Endothelial cell of coronary artery (primary cell): ENCODE data around the gene PKD1. TPM values are rescaled to one million over a fixed set of nuclear protein-coding genes. Genes with fewer than 3 reads are reported as not detected.

ENCODE experiments used
- total RNA-seq: library from RNA; depleted of rRNA; stranded (reverse); fragments of >200 nt; gene quantifications from 2 replicates; pipeline ENCODE4 v1.2.3, GENCODE V29; 2014

The PKD1 gene
- 38.1 and 102 TPM in 2 replicates for total RNA-seq

DNA sequence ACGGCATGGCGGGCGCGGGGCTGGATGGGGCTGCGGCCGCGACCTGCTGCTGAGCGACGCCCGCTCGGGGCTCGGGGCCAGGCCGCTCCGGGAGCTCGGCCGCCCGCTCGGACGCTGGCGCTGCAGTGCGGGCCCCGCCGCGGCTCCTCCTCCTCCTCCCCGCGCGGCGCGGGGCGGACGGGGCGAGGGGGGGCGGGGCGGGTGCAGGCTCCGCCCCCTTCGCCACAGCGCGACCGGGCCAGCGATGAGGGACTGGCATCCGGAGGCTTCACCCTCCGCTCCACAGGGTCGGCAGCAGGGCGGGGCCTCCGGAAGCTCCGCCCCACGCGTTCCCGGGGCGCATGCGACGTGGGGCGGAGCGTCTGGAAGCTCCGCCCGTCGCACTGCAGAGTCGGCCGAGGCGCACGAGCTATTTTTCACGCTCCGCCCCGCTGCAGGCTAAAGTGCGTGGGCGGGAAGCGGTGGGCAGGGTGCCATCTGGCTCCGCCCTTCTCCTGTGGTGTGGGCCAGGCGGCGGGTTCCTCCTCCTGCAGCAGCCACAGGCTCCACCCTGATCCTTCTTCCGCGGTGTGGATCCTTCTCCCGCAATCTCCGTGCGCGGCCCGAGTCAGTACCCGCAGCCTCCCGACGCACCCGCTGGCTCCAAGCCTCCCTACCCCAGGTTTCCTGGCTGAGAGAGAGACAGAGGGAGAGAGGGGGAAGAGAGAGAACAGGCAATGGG, at the start of gene PKD1:
Gene PKD1 (minus strand): TSS at position 129 of the 721 bp plus-strand sequence. CDS start 209 bp downstream, outside the sequence.

DNA sequence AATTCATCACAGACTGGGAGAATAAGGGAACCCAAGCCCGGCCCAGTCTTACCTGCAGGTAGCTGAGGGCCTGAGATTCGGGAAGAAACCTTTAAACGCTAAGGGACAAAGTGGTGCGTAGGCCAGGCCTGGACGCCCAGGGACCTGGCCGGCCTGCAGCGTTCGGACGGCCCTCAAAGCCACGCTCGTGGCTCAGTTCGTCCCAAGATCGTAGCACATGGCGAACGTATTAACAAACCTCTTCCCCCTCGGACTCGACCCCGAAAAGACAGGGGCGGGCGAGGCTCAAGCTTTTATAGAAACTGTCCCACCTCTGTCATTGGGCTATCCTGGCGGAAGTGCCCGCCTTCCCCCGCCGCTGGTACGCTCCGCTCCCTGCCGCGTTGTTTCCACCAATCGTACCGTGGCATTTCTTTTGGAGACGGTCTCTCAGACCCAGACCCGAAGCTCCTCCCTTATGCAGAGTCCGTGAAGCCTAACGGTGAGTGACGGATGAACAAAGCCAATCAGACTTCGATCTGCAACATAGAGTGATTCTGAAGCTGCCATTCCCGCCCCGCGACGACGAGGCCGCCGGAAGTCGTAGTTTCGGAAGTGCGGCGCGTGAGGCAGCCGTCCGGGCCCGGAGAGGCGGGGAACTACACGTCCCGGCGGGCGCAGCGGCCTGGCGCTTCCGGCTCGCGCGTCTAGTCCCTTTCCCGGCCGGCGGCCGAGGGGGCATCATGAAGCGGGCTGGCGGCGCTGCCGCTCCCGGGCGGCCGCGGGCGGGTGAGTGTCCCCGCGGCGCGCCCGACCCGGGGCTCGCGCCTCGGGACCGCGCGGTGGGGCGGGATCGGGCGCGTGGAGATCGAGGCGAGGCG, 19.6 kb upstream of the PKD1 start, which contains the start of gene TRAF7:
Gene TRAF7 (plus strand): TSS at position 692 of the 860 bp plus-strand sequence. CDS start 8,139 bp downstream, outside the sequence.

GRCh38 chr16:2147981-2148671, 12.4 kb upstream of the PKD1 start, which contains the start of gene RAB26:
Gene RAB26, plus strand, starts transcription at chr16:2148625. Its CDS starts 159 bp downstream, at chr16:2148784.

GRCh38 chr16:2047330-2048115, 88.2 kb downstream of the PKD1 start, which contains the start of the genes NTHL1 and TSC2:
Gene NTHL1, minus strand, starts transcription at chr16:2047834. Its CDS starts 11 bp downstream, at chr16:2047823.
Gene TSC2, plus strand, starts transcription at chr16:2047985. Its CDS starts 631 bp downstream, at chr16:2048616.

Other genes starting within 250 kb of the PKD1 start
- gene HS3ST6, start 217.5 kb downstream of the PKD1 start, total RNA-seq, result not detected in 2 replicates
- 5.8 and 8.2 TPM in 2 replicates for gene MSRB1, start 192.7 kb downstream of the PKD1 start, total RNA-seq
- not detected in 2 replicates for gene RPL3L, start 181.2 kb downstream of the PKD1 start, total RNA-seq
- 149 and 206 TPM in 2 replicates for gene NDUFB10, start 176.4 kb downstream of the PKD1 start, total RNA-seq
- 3,397 and 3,624 TPM in 2 replicates for gene RPS2, start 171.1 kb downstream of the PKD1 start, total RNA-seq
- not detected in 2 replicates for gene RNF151, start 169.0 kb downstream of the PKD1 start, total RNA-seq
- gene TBL3, start 163.8 kb downstream of the PKD1 start, total RNA-seq, result 45.6 and 49.4 TPM in 2 replicates
- not detected in 2 replicates for gene NOXO1, start 154.4 kb downstream of the PKD1 start, total RNA-seq
- 12.8 and 14.6 TPM in 2 replicates for gene GFER, start 151.7 kb downstream of the PKD1 start, total RNA-seq
- 2.0 and 2.9 TPM in 2 replicates for gene SYNGR3, start 145.9 kb downstream of the PKD1 start, total RNA-seq
- gene ZNF598, start 126.1 kb downstream of the PKD1 start, total RNA-seq, result 17.7 and 23.6 TPM in 2 replicates
- 0.18 and 0.38 TPM in 2 replicates for gene NPW, start 116.1 kb downstream of the PKD1 start, total RNA-seq
- 63.8 and 66.9 TPM in 2 replicates for gene NHERF2, start 109.0 kb downstream of the PKD1 start, total RNA-seq
- 49.3 and 52.5 TPM in 2 replicates for gene NTHL1, start 88.1 kb downstream of the PKD1 start, total RNA-seq
- gene TSC2, start 87.9 kb downstream of the PKD1 start, total RNA-seq, result 44.4 and 54.6 TPM in 2 replicates
- 0.75 and 1.3 TPM in 2 replicates for gene RAB26, start 12.7 kb upstream of the PKD1 start, total RNA-seq
- 88.0 and 89.5 TPM in 2 replicates for gene TRAF7, start 19.9 kb upstream of the PKD1 start, total RNA-seq
- 0.19 and 0.54 TPM in 2 replicates for gene CASKIN1, start 60.7 kb upstream of the PKD1 start, total RNA-seq
- 13.2 and 19.7 TPM in 2 replicates for gene MLST8, start 69.6 kb upstream of the PKD1 start, total RNA-seq
- 1.6 and 2.4 TPM in 2 replicates for gene BRICD5, start 75.0 kb upstream of the PKD1 start, total RNA-seq
- gene PGP, start 78.9 kb upstream of the PKD1 start, total RNA-seq, result 14.3 and 16.6 TPM in 2 replicates
- 29.4 and 32.5 TPM in 2 replicates for gene E4F1, start 87.7 kb upstream of the PKD1 start, total RNA-seq
- 0.27 and 0.94 TPM in 2 replicates for gene DNASE1L2, start 100.5 kb upstream of the PKD1 start, total RNA-seq
- gene ECI1, start 115.7 kb upstream of the PKD1 start, total RNA-seq, result 25.1 and 25.7 TPM in 2 replicates
- gene RNPS1, start 132.2 kb upstream of the PKD1 start, total RNA-seq, result 58.7 and 63.5 TPM in 2 replicates
- gene ABCA3, start 204.8 kb upstream of the PKD1 start, total RNA-seq, result 18.0 and 26.5 TPM in 2 replicates